ENCODE results near the gene TSPAN14.
"Not testable (repeated sequence)": the region's sequence is repeated elsewhere in the genome, so short reads cannot be mapped to it uniquely, and the experiment has no call there.

The TSPAN14 gene

DNA sequence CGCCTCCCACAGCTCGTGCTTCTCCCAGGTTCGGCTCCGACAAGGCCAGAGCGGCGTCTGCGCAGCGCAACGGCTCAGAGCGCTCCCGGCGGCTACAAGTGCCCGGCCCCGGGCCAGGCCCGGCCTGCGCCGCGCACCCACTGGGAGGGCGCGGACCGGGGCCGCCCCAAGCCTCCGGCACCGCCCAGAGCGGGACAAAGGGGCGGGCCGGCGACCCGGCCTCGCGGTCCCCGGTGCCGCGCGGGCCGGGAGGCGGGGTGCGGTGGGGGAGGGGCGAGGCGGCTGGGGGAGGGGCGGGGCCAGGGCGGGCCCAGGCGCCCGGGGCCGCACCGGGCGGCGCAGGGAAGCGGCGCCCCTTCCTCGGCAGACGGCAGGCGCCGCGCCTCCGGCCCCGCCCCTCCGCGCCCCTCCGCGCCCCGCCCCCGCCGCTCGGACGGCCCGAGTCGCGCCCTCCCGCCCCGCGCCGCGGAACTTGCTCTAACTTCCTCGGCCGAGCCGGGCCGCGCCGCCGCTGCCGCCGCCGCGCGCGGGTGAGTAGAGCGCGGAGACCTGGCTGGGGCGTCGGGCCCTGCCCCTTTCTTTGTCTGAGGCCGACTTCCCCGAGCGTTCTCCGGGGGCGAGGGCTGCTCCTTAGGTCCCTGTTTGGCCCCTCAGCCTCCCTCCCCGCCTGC lies at the start of gene TSPAN14:
Gene TSPAN14, plus strand, starts transcription at position 469 of the 671 bp plus-strand sequence. CDS start 34,924 bp downstream, outside the sequence.
- DNase-seq: peak; percentile 90

- DNase-seq: no peak
These were observed 49.1 kb upstream of the TSPAN14 start for GRCh38 chr10:80405035-80405434.

- no peak for DNase-seq
These were observed 48.5 kb upstream of the TSPAN14 start for GRCh38 chr10:80405626-80406025.

DNA sequence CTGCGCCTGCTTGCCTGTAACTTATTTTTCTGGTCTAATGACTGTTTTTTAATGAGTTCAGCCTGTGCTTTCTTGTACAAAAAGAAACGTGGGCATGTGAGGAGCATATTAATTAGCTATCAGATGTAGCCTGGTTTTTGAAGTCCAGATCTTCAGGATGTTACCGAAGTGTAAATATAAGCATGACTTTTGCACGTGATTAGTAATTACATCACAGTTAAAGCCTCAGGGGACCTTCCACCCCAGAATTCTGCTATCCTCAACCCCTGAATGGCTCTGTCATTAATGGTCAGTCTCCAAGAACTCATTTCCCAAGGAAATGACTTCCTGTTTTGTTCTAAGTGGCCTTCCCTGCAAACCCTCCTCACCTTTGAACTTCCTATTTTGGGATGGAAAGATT lies 47.9 kb upstream of the TSPAN14 start:
- no peak for DNase-seq

GRCh38 chr10:80407812-80408241 lies 46.3 kb upstream of the TSPAN14 start:
- no peak for DNase-seq

- DNase-seq: peak; percentile 82
These were observed 45.6 kb upstream of the TSPAN14 start, which contains the start of gene PRXL2A for GRCh38 chr10:80408242-80409101. TSS of gene PRXL2A (plus strand) at chr10:80408551. CDS start at chr10:80420468, 11,917 bp downstream.

DNA sequence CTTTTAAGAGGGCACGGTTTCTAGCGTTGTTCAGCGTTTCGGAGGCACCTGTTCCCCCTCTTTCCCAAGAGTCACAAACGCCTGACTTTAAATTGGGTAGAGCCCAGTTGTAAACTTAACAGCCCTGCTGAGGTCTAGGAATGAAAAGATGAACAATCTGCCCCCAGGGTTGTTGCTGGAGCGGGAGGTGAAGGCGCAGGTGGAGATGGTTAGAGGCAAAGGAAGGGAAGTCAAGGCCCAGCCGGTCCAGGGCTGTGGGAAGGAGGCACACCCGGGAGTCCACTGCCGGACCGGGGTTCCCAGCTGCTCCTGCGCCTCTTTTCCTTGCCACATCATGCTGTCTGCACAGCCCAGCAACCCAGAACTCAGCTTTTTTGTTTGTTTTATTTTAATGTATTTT lies 45.0 kb upstream of the TSPAN14 start:
- DNase-seq: no peak

- DNase-seq: no peak
These were observed 44.0 kb upstream of the TSPAN14 start for GRCh38 chr10:80410122-80410521.

DNA sequence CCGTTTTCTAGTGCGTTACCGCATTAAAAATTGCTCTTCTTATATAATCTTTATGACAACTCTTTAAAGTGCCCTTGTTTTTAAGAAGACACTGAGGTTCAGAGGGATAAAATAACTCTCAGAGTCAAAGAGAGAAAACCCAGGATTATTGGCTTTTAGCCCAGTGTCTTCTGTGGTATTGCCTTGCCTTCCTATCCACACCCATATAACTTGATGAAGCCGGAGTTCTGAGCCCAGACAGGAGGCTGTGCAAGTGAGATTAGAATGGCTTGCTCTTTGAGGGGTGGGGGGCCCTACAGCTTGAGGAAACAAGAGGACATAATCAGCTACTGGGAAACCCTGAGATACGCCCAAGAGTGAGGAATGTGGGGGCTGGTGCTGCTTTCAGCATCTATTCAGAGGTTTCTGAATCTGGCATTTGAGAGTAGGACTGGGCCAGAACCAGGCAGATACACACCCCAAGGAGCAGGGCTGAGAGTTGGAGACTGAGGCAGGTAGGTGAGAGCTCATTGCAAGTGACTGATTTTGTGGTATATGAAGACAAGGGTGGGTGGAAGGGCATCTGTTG lies 43.4 kb upstream of the TSPAN14 start:
- DNase-seq: no peak

DNA sequence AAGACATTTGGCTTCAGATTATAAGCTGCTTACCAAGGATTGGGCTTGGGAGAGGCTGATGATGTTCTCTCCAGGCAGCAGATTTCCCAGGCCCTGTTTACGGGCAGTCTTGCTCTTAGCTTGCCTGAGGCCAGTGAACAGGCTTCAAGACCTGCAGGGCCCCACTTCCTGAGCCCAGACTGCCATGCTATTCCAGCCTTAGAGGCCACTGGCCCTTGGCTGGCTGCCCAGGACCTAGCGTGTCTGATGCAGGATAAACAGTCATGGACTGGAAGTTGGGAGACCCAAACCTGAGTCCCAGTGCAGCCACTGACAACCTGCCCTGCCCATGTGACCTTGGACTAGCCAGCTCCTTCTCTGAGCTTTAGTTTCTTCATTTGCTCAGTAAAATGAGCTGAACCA lies 42.8 kb upstream of the TSPAN14 start:
- no peak for DNase-seq

GRCh38 chr10:80411681-80412220 lies 42.4 kb upstream of the TSPAN14 start:
- no peak for DNase-seq

DNA sequence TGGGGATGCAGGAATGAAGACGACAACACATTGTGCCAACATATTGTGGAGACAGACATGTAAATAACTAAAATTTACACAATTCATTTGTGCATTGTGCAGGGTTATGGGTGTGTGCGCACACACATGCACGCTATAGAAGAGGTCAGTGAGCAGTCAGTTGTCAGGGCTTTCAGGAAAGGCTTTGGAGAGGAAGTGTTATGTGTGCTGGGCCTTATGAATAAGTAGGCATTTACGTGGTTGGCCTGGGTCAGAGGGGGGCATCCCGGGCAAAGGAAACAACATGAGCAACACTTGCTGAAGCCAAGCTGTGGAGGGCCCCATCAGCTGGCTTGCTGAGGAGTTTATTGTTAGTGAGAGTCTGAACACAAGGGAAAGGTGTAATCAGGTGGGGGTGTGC lies 41.6 kb upstream of the TSPAN14 start:
- no peak for DNase-seq

DNA sequence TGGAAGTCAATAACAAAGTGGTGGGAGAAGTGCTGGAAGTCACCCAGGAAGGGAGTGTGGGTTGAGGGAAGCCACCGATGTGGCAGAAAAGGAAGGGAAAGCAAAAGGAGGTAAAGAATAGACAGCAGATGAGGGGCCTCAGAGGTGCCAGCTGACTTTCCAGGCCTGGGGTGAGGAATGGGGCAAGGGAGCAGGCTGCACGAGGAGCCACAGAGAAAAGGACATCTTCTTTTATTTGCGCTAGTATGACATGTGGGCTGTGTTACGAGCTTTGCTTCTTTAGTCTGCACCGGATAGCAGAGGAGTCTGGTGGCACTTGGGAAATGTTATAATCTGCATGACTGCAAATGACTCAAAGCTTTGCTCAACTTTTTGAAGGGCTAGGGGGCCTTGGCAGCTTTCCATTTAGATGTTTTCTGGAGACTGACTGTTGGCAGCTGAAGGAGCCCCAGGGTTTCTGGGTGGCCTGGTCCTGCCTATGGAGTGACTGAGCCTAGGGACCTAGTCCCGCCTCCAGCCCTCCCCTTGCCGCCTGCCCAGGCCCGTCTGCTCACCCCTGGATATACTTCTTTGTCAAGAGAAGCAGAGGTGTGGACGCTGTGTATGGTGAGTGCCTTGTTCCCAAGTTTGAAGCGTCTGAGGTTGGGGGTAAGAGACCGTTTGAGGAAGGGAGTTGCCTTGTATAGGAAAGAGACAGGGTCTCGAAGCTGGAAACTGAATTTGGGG lies 40.7 kb upstream of the TSPAN14 start:
- DNase-seq: peak; percentile 53

GRCh38 chr10:80414142-80414895 lies 39.8 kb upstream of the TSPAN14 start:
- DNase-seq: no peak

- DNase-seq: no peak
These were observed 38.2 kb upstream of the TSPAN14 start for GRCh38 chr10:80415734-80416478.

GRCh38 chr10:80416479-80417098 lies 37.5 kb upstream of the TSPAN14 start:
- DNase-seq: peak; percentile 75

- not testable (repeated sequence) for DNase-seq
These were observed 36.9 kb upstream of the TSPAN14 start for GRCh38 chr10:80417256-80417655.

- DNase-seq: no peak
These were observed 32.9 kb upstream of the TSPAN14 start for GRCh38 chr10:80421050-80421706.

DNA sequence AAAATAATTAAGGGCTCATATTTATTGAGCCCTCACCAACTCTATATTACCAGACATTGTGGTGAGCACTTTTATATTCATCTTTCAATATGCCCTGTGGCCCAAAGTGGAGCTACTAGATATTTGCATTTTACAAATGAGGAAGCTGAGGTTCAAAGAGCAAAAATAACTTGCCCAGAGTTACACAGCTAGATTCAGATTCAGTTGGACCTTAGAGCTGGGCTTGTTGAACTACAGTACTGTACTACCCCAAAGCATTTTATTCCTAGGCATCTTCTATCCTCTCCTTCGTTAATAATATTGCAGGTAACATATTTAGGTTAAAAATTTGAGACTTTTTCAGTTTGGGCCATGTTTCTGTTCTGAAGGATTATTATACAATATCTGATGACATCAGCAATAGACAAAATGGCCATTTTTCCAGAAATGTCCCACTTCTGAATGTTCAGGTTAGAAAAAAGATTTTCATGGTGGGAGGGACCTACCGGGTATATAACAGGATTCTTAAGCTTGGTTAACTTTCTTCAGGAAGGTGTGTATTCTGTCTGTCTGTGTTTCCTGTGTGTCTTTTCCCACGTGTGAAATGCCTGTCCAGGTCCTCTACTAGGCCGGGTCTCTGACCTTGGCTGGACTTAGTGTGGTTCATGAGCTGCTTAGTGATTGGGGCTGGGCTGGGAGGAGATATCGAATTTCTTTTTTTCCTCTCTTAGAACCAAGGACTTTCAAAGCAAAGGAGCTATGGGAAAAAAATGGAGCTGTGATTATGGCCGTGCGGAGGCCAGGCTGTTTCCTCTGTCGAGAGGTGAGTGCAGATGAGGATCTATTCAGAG lies 32.2 kb upstream of the TSPAN14 start:
- DNase-seq: no peak

All from right forelimb (tissue), 1 donor.